HL-60 (cell line): ENCODE measurements around the gene PTPMT1.

Experiments
- GABPA ChIP-seq: IDR thresholded peaks from 2 replicates; pipeline ENCODE4 v1.6.1; 2012; ENCODE audit warnings: low read depth
- POLR2AphosphoS5 ChIP-seq: IDR thresholded peaks from 2 replicates; pipeline ENCODE4 v1.6.1; 2012; ENCODE audit warnings: low read depth
- TF ChIP-seq, protein P1 (sequence below): IDR thresholded peaks from one replicate; pipeline ENCODE4 v1.5.1; 2011; ENCODE audit warnings: low read length, control low read depth, inconsistent platforms; ENCODE audit not compliant: insufficient read depth
- TF ChIP-seq, protein P2 (sequence below): IDR thresholded peaks from 2 replicates; pipeline ENCODE4 v1.6.1; 2012; ENCODE audit warnings: low read depth; ENCODE audit not compliant: insufficient replicate concordance

DNA sequence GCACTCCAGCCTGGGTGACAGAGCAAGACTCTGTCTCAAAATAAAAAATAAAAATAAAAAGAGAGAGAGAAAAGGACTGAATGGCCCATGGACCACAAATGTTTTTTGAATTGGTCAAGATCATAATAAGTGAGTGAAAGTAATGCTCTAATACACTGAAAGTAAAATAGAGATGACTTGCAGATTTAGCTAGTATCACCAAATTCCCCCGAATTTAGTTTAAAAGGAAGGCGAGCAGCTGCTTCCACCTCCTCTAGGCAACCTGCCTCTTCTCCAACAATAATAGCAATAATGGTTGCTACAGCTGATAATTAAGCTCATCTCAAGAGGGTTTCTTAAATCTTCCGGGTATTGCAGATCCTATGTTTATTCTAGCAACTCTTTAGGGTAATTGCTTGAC lies 49.2 kb upstream of the PTPMT1 start:
- TF ChIP-seq, protein P1, sequence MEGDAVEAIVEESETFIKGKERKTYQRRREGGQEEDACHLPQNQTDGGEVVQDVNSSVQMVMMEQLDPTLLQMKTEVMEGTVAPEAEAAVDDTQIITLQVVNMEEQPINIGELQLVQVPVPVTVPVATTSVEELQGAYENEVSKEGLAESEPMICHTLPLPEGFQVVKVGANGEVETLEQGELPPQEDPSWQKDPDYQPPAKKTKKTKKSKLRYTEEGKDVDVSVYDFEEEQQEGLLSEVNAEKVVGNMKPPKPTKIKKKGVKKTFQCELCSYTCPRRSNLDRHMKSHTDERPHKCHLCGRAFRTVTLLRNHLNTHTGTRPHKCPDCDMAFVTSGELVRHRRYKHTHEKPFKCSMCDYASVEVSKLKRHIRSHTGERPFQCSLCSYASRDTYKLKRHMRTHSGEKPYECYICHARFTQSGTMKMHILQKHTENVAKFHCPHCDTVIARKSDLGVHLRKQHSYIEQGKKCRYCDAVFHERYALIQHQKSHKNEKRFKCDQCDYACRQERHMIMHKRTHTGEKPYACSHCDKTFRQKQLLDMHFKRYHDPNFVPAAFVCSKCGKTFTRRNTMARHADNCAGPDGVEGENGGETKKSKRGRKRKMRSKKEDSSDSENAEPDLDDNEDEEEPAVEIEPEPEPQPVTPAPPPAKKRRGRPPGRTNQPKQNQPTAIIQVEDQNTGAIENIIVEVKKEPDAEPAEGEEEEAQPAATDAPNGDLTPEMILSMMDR = no peak
- TF ChIP-seq POLR2AphosphoS5 (no peak), GABPA (no peak)
- TF ChIP-seq, protein P2, sequence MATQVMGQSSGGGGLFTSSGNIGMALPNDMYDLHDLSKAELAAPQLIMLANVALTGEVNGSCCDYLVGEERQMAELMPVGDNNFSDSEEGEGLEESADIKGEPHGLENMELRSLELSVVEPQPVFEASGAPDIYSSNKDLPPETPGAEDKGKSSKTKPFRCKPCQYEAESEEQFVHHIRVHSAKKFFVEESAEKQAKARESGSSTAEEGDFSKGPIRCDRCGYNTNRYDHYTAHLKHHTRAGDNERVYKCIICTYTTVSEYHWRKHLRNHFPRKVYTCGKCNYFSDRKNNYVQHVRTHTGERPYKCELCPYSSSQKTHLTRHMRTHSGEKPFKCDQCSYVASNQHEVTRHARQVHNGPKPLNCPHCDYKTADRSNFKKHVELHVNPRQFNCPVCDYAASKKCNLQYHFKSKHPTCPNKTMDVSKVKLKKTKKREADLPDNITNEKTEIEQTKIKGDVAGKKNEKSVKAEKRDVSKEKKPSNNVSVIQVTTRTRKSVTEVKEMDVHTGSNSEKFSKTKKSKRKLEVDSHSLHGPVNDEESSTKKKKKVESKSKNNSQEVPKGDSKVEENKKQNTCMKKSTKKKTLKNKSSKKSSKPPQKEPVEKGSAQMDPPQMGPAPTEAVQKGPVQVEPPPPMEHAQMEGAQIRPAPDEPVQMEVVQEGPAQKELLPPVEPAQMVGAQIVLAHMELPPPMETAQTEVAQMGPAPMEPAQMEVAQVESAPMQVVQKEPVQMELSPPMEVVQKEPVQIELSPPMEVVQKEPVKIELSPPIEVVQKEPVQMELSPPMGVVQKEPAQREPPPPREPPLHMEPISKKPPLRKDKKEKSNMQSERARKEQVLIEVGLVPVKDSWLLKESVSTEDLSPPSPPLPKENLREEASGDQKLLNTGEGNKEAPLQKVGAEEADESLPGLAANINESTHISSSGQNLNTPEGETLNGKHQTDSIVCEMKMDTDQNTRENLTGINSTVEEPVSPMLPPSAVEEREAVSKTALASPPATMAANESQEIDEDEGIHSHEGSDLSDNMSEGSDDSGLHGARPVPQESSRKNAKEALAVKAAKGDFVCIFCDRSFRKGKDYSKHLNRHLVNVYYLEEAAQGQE = no peak
